T1000 (cell line): ENCODE results near the gene ARMC9.
"Not testable (repeated sequence)": the region's sequence is repeated elsewhere in the genome, so short reads cannot be mapped to it uniquely, and the experiment has no call there.

Experiments
- DNase-seq: peaks from one replicate; lab custom pipeline; 2025; ENCODE audit warnings: mixed read lengths; lab: John Stamatoyannopoulos, UW

The ARMC9 gene

DNA sequence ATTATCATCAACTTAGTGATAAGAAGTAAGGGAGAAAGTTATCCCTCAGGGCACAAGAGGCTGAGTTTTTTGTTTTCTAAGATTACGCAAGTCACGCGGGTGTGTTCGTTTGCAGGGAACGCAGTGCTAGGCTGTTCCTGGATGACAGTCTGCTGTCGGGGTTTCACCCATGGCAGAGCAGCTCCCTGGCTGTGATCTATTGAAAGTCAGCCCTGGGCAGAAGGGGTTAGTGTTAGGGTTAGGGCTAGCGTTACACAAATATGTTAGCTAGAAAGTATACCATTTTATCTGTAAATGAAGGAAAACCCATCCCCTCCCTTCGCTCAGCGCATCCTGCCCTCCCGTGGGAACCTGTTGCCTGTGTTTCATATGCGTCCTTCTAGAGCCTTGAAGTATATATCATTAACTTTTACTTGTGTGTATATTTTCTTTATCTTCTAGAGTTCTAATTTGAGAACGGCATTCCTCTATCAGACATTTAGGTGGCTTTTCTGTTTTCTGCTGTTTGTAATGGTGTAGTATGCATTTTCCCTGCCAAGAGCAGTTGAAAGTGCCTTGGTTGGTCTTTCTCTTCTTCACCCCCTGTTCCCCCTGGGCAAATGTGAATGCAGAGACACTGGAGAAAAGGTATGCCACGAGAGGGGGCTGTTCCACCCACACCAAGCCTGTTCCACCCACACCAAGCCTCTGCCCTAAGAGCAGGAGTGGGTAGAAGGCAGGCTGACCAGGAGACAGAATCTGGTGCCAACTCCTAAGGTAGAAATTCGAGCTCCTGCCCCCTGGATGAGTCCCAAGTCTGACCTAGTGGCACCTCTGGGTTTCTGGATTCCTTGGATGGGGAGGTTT lies 47.0 kb downstream of the ARMC9 start:
- DNase-seq, result no peak

DNA sequence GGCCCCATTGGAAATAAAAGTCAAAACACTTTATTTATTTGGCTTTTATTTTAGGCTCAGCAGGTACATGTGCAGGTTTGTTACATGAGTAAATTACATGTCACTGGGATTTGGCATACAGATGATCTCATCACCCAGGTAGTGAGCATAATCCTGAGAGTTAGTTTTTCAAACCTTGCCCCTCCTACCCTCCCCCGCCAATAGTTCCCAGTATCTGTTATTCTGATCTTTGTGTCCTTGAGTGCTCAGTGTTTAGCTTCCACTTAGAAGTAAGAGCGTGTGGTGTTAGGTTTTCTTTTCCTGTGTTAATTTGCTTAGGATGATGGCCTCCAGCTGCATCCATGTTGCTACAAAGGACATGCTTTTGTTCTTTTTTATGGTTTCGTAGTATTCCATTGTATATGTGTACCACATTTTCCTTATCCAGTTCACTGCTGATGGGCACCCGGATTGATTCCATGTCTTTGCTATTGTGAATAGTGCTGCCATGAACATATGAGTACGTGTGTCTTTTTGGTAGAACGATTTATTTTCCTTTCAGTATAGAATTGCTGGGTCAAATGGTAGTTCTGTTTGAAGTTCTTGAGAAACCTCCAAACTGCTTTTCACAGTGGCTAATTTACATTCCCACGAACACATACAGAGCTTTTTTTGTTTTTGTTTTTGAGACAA lies 47.9 kb downstream of the ARMC9 start:
- DNase-seq, result no peak

- no peak for DNase-seq
Observed at GRCh38 chr2:231250146-231250545, 51.7 kb downstream of the ARMC9 start.

DNA sequence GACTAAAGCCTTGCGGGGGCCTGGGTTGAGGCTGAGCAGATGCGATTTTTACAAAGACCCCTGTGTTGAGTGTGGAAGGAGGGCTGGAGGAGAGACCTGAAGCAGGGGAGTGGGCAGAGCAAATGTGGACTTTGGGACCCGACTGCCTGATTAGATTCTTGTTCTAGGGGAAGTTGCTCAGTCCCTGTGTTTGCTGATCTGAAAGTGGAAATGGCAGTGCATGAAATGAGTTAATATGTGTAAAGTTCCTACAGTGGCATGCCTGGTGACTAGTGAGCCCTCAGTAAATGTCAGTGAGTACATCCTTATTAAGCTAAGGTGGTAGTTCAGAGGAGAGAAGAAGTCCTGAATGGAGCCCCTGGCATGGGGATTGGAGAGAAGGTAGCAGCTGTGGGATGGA lies 52.3 kb downstream of the ARMC9 start:
- no peak for DNase-seq

- DNase-seq, result not testable (repeated sequence)
Observed at GRCh38 chr2:231253292-231253691, 54.9 kb downstream of the ARMC9 start.

DNA sequence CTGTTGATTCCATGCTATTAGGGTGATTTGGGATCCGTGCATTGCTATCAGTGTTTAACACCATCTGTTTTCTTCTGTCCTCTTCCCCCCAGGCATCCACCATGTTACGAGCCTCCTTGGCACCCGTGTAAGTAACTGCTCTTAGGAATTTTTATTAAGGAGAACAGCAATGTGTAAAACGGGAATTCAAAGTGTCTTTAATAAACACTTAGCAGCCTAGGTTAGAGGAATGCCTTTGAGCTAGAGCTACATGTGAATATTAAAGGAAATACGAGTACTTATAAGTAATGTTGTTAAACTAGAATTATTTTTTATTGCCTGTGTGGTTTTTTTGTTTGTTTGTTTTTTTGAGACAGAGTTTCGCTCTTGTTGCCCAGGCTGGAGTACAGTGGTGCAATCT lies 58.1 kb downstream of the ARMC9 start:
- no peak for DNase-seq

DNA sequence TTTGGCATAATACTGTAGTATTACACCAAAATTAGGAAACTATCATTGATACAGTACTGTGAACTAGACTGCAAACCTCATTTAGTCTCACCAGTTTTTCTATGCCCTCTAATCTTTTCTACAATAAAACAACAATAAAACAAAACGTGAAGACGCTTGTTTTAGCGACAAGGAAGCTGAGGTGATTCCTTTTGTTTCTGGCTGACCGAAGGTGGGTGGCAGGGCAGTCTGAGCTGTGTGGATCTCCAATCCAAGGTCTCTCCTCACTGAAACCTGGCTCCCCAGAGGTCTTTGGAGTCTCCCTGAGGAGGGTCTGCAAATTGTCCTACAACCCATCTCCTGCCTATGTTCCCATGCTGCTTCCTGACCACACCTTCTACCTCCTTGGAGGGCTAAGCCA lies 59.3 kb downstream of the ARMC9 start:
- DNase-seq, result no peak

DNA sequence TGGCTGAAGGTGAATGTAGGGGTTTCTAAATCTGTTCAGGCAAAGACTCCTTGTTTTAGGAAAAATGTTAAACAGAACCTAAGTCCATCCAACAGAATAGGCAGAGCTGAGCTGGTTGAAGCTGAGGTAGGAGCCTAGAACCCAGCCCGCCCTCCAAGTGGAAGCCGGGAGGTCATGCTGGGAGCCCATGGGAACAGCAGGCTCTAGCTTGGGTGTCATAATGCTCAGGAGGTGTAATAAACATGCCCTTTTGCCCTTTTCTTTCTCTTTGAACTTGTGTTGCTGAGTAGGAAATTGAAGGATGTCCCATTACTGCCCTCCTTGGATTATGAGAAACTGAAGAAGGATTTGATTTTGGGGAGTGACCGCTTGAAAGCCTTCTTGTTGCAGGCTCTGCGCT lies 60.3 kb downstream of the ARMC9 start:
- DNase-seq, result no peak

DNA sequence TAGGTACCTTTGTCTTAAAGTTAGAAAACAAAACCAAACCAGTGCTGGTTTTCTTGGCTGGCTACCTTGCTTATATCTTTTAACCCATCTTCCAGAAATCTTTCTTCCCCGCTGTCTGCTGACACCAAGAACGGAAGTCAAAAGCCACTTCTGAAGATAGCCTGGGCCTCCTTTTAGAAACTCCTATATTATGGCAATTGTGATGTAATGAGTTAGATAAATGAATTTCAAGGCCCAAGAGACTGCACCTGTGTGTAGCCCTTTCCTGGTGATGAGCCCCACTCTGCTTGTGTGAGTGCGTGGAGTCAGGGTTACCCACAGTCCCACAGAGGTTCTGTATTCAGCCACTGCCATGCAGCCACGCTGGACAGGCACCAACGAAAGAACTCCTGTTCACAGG lies 60.7 kb downstream of the ARMC9 start:
- no peak for DNase-seq

DNA sequence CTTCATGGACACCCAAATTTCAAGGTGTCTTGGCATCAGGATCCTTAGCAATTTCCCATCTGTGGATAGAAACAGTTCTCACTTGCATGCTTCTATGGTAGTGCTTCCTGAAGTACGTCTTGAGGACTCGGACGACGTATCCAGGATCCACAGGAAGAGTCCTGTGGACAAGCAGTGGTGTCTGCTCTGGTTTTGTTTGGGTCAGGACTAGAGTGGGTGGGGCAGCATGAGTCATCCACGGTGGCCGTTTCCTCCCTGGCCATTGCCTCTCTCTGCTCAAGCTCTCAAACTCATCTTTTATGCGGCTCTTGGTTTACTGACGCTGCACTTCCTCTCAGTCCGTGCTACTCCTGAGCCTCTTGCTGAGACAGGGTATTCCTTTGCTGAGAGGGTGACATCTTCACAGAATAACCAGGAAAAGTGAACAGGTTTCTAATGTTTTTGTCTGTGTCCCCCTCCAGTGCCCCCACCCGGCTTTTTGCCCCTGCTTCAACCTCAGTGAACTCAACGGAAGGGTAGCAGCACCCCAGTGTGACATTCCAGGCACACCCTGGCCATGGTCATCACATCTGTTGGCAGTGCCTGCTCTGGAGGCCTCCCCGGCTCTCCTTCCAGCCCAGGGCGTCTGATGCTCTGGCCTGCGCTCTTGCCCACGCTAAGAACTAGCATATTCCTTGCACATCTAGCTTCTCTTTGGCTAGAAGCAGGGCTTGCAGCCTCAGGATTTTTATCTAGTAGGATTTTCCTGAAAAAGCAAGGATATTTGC lies 62.2 kb downstream of the ARMC9 start:
- DNase-seq, result no peak

- no peak for DNase-seq
Observed at GRCh38 chr2:231263118-231263831, 64.8 kb downstream of the ARMC9 start.

- DNase-seq, result no peak
Observed at GRCh38 chr2:231270221-231271114, 72.0 kb downstream of the ARMC9 start.

- no peak for DNase-seq
Observed at GRCh38 chr2:231272991-231273390, 74.6 kb downstream of the ARMC9 start.

DNA sequence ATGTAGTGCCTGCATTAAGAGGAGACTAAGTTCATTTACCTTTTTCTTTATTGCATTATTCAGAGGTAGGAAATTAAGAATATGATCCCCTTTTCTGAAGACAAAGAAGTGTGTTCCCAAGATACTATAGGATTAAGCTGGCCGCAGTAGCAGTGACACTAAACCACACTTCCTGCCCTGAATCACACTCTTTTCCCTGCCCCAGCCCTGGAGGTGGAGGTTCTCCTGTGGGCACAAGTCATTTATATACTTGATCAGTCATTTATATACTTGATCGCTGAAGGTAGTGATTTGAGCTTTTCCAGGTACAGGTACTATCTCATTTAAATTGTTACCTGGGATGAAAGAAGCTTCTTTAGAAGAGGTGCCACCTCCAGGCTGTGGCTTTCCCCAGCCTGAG lies 78.6 kb downstream of the ARMC9 start:
- DNase-seq, result no peak

DNA sequence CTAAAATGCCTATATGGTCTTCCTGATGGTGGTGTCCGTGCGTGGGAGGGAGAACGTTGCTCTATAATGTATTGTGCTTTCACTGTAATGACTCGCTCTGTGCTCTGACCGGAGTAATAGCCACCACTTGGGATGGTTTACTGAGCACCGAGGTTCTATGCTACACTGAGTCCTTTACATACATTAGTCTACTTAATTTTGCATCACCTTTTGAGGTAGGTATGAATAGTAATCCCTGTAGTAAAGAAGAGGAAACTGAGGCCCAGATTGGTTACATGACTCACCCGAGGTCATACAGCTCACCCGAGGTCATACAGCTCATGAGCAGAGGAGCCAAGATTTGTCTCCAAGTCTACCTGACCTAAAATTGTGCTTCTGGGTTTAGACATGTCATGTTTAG lies 79.5 kb downstream of the ARMC9 start:
- no peak for DNase-seq

DNA sequence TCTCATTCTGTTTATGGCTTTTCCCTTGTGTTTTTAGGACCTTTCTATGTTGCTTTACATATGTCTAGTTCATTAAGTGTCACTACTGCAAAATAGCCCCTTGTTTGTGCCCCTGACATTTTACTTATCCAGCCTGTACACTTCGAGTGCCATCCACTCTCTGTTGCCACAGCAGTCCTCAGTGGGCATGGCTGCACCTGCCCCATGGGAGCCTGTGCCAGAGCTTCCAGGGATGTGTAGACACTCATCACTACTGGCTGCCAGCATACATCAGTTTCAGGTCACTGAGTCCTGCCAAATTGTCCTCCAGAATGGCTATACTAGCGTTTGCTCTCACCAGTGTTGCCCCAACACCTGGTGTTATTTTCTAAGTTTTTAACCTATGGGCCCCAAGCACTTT lies 80.4 kb downstream of the ARMC9 start:
- no peak for DNase-seq

- no peak for DNase-seq
Observed at GRCh38 chr2:231280846-231281245, 82.4 kb downstream of the ARMC9 start.

GRCh38 chr2:231284296-231284695 lies 85.9 kb downstream of the ARMC9 start:
- DNase-seq, result no peak

DNA sequence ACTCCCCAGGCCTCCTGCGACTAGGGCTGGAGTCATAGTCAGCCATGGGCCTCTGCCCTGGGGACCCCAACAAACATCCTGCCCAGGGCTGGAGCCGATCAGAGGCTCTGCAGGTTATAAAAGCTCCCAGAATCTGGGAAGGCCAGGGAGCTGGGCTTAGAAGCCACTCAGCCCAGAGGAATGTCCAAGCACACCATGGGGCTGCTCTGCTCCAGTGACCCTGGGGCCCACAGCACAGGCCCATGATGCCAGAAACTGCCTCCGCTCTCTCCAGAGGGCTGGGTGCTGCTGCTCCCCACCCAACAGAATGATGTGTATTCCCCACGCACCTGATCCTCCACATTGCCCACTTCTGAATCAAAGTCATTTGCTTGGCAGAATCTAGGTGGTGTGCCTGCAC lies 88.5 kb downstream of the ARMC9 start:
- peak; percentile 15 for DNase-seq

GRCh38 chr2:231287696-231288095 lies 89.3 kb downstream of the ARMC9 start:
- DNase-seq, result no peak

- DNase-seq, result no peak
Observed at GRCh38 chr2:231288590-231288989, 90.2 kb downstream of the ARMC9 start.
